Gastrocnemius medialis (tissue), 4 donors: Measurements from ENCODE around the gene FSIP1. TPM values are rescaled to one million over a fixed set of nuclear protein-coding genes. Genes with fewer than 3 reads are reported as not detected.

Experiments used
- ATAC-seq, 2 donors: fragments of 150-250 bp; one replicate each; pipeline ENCODE4 v1.9.1; 2016
- DNase-seq, 2 donors: peaks; one replicate each; pipeline ENCODE4 v3.0.0-alpha.2; 2019
- H3K27ac ChIP-seq, 4 donors: fragments of 200-600 bp; sonication (generic); 1 replicate in 1 of 4; 2 replicates in 3 of 4; pipeline ENCODE4 v1.5.1; 2016 to 2018; ENCODE audit warnings: mild to moderate bottlenecking in 2 of 4, moderate library complexity in 1 of 4
- H3K27me3 ChIP-seq, 3 donors: fragments of 200-600 bp; sonication (generic) in 2 of 3; 1 replicate in 1 of 3; 2 replicates in 2 of 3; pipeline versions ENCODE4 v1.5.1 to v1.6.0; 2016 to 2019; ENCODE audit warnings: mild to moderate bottlenecking in 1 of 3, moderate library complexity in 1 of 3
- H3K36me3 ChIP-seq, 2 donors: fragments of 200-600 bp; sonication (generic) in 1 of 2; one replicate each; pipeline ENCODE4 v1.5.1; 2017 to 2018
- H3K4me1 ChIP-seq, 2 donors: fragments of 200-600 bp; sonication (generic) in 1 of 2; one replicate each; pipeline ENCODE4 v1.5.1; 2016 to 2017; ENCODE audit warnings: mild to moderate bottlenecking in 2 of 2
- H3K4me3 ChIP-seq, 4 donors: fragments of 200-600 bp; sonication (generic) in 3 of 4; 1 replicate in 1 of 4; 2 replicates in 3 of 4; pipeline ENCODE4 v1.5.1; 2016 to 2019; ENCODE audit warnings: mild to moderate bottlenecking in 2 of 4
- H3K9me3 ChIP-seq, 3 donors: fragments of 200-600 bp; sonication (generic) in 2 of 3; 1 replicate in 1 of 3; 2 replicates in 2 of 3; pipeline ENCODE4 v1.5.1; 2016 to 2019
- POLR2A ChIP-seq, 2 donors: fragments of 450-650 bp; IDR thresholded peaks; one replicate each; pipeline ENCODE4 v1.6.1; 2017; ENCODE audit warnings: antibody characterized with exemption in 2 of 2, mild to moderate bottlenecking in 2 of 2, moderate library complexity in 2 of 2
- in situ Hi-C, 4 donors: fragments of 200-750 bp; cut with MboI; loops; one replicate each; pipeline versions ENCODE4 v1.15.0 to v1.8.0; 2017; ENCODE audit warnings: low sequenced_read_pairs in 4 of 4
- intact Hi-C: fragments of 100-400 bp; cut with DNase I; formaldehyde crosslinking; loops from one replicate; pipeline ENCODE4 v1.15.1; 2023; ENCODE audit warnings: low total_unique reads
- total RNA-seq, 4 donors: library from RNA; depleted of rRNA; stranded (reverse); fragments of >200 nt; gene quantifications; one replicate each; pipeline versions ENCODE4 v1.1.0 to v1.2.3, GENCODE V29; 2016
- TF ChIP-seq, protein P1 (sequence below), 5 experiments: fragments of 450-650 bp in 3 of 5; fragments of 200-600 bp in 2 of 5; sonication (generic) in 2 of 5; IDR thresholded peaks in 4 of 5; conservative IDR thresholded peaks in 1 of 5; 1 replicate in 4 of 5; 2 replicates in 1 of 5; pipeline ENCODE4 v1.5.1; 2016 to 2019; ENCODE audit warnings: antibody characterized with exemption in 5 of 5, mild to moderate bottlenecking in 3 of 5, moderate library complexity in 3 of 5

Gene FSIP1
- total RNA-seq, 4 donors from 2014 or later = 0.11 to 23.9 (median 1.0) TPM; not detected in 1

DNA sequence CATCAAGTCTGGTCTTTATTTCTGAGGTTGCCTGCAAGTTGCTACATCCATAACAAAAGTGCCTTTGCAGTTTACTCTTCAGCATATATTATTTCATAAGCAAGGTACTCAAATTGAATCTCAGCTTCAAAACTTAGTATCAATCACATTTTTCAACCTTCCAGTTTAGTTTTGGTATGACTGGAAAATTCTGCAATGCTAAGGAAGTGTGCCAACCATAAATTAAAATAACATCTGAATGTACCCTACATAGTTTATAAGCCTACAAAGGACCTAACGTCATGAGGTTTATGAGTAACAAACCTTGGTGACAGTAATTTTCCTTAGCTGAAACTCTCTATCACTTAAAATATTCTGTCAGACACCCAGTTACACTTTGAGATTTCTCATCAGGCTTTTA, 138.9 kb downstream of the FSIP1 start:
- ATAC-seq = no peak
- Histone ChIP-seq H3K36me3 (no peaks in the 10 kb centered on the region), H3K9me3 (no peaks in the 10 kb centered on the region), H3K4me3 (no peak overlapping the region), H3K27me3 (no peaks in the 10 kb centered on the region), H3K4me1 (no peaks in the 10 kb centered on the region), H3K27ac (no peak overlapping the region)
- no peak for DNase-seq
- in situ Hi-C loops = no loop called here
- intact Hi-C loops = no loop called here
- no peak for TF ChIP-seq POLR2A (IDR thresholded peaks at IDR 0.05)
- TF ChIP-seq, protein P1, sequence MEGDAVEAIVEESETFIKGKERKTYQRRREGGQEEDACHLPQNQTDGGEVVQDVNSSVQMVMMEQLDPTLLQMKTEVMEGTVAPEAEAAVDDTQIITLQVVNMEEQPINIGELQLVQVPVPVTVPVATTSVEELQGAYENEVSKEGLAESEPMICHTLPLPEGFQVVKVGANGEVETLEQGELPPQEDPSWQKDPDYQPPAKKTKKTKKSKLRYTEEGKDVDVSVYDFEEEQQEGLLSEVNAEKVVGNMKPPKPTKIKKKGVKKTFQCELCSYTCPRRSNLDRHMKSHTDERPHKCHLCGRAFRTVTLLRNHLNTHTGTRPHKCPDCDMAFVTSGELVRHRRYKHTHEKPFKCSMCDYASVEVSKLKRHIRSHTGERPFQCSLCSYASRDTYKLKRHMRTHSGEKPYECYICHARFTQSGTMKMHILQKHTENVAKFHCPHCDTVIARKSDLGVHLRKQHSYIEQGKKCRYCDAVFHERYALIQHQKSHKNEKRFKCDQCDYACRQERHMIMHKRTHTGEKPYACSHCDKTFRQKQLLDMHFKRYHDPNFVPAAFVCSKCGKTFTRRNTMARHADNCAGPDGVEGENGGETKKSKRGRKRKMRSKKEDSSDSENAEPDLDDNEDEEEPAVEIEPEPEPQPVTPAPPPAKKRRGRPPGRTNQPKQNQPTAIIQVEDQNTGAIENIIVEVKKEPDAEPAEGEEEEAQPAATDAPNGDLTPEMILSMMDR (IDR thresholded peaks at IDR 0.05 in 4 of 5, conservative IDR thresholded peaks at IDR 0.05 in 1 of 5) = no peak

DNA sequence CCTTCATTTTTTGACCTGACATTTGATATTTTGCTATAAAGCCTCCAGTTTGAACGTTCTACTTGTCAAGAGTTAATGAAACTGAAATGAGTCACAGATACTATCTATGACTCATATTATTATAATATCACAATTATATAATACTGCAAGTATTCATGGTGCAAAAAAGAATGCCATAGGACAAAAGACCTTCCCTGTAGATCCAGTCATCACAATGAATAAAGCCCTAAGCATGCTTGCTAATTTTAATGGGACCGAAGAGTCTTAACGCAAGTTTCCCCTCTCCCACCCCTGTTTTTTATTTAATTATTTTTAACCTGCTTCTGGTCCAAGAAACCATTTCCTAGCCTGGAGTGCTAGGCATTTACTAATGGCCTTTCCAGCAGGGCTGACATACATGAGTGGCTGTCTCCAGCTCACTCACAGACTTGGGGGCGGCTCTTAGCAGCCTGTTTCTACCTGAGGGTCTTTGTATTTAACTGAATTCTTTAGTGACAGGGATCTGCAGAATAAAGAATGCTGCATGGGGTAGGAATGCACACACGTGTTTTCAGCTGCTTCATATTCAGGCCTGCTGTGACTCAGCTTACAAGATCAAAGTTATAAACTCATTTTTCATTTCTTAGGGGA, 140.5 kb downstream of the FSIP1 start:
- Histone ChIP-seq H3K36me3 (no peaks in the 10 kb centered on the region), H3K4me3 (no peak overlapping the region), H3K27me3 (no peaks in the 10 kb centered on the region), H3K9me3 (no peaks in the 10 kb centered on the region), H3K27ac (no peak overlapping the region), H3K4me1 (no peaks in the 10 kb centered on the region)
- ATAC-seq (no peak), DNase-seq (no peak)
- TF ChIP-seq POLR2A (IDR thresholded peaks at IDR 0.05) = no peak
- TF ChIP-seq, protein P1 (IDR thresholded peaks at IDR 0.05 in 4 of 5, conservative IDR thresholded peaks at IDR 0.05 in 1 of 5) = no peak
- intact Hi-C loops (no loop called here), in situ Hi-C loops (no loop called here)

DNA sequence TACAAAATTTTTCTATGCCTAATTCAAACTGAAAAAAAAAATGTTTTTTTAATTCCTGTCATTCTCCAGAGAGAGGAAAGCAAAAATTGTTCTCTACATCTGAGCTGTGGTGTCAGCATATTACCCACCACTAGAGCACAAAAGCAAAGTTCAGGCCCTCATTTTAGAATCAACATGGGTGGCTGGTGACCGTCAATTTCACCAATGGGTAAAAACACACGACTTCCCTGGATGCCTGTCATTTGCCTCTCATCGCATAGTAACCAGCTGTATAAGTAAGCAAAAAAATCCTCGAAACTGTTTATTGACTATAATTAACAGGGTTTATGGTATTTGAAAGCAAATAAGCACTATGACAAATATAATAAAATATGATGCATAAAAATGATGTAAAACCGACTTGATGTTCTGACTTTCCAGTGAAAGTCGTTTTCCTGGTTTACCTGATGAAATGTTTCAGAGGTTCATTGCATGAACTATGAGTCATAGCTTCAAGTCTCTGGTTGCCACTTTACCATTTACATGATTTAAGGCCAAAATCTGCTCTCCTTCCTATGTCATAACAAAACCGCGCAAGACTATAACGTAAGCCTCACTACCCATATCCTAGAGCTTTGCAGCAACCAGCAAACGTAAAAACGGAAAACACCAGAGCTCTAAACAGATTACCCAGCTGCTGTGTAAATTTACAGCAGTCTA, 141.3 kb downstream of the FSIP1 start:
- Histone ChIP-seq H3K36me3 (no peaks in the 10 kb centered on the region), H3K27ac (no peak overlapping the region)
- TF ChIP-seq POLR2A (IDR thresholded peaks at IDR 0.05) = no peak
- TF ChIP-seq, protein P1 (IDR thresholded peaks at IDR 0.05 in 4 of 5, conservative IDR thresholded peaks at IDR 0.05 in 1 of 5) = no peak

DNA sequence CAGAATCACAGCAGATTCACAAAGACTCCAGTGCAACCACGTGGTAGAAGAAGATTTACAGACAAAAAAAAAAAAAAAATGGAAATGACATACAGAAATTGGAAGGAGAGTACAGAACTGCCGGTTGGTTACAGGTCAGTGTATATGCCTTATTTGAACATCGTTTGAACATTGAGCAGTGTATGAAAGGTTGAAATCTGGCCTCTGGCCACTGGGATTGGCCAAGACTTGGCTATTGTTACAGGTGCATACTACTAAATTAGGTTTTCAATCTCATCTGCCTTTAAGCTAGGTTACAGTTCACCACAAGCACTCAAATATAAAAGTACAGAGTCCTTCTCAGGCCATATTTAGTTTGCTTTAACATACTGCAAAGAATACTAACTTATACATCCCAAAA, 142.0 kb downstream of the FSIP1 start:
- in situ Hi-C loops (no loop called here), intact Hi-C loops (no loop called here)
- H3K4me1 ChIP-seq = no peaks in the 10 kb centered on the region
- ATAC-seq (no peak), DNase-seq (no peak)
- no peaks in the 10 kb centered on the region for H3K27me3 ChIP-seq
- no peaks in the 10 kb centered on the region for H3K36me3 ChIP-seq
- H3K9me3 ChIP-seq = no peaks in the 10 kb centered on the region
- H3K27ac ChIP-seq = no peak overlapping the region
- no peak overlapping the region for H3K4me3 ChIP-seq
- no peak for TF ChIP-seq POLR2A (IDR thresholded peaks at IDR 0.05)
- TF ChIP-seq, protein P1 (IDR thresholded peaks at IDR 0.05 in 4 of 5, conservative IDR thresholded peaks at IDR 0.05 in 1 of 5) = no peak

More for the DNA sequence above, 141.3 kb downstream of the FSIP1 start:
- ATAC-seq = no peak
- H3K9me3 ChIP-seq = no peaks in the 10 kb centered on the region
- intact Hi-C loops = no loop called here
- in situ Hi-C loops = no loop called here
- DNase-seq = no peak
- H3K27me3 ChIP-seq = no peaks in the 10 kb centered on the region
- H3K4me3 ChIP-seq = no peak overlapping the region
- H3K4me1 ChIP-seq = no peaks in the 10 kb centered on the region
